Activated CD4-positive, alpha-beta T cell treated with anti-CD3 and anti-CD28 coated beads, Interleukin-2, amount 10 ng/mL, durations not matched to agents 24 days and 14 days (primary cell): Measurements from ENCODE around the gene PWWP2A. TPM values are rescaled to one million over a fixed set of nuclear protein-coding genes. Genes with fewer than 3 reads are reported as not detected.
"Not testable (repeated sequence)": the region's sequence is repeated elsewhere in the genome, so short reads cannot be mapped to it uniquely, and the experiment has no call there.

Source experiments
- DNase-seq: peaks from one replicate; pipeline ENCODE4 v3.0.0; 2022
- H3K27ac Mint-ChIP-seq: one replicate; pipeline ENCODE4 v1.8.0; 2022; ENCODE audit warnings: mild to moderate bottlenecking, mixed read lengths
- H3K27me3 Mint-ChIP-seq: one replicate; pipeline ENCODE4 v1.8.0; 2022; ENCODE audit warnings: mixed read lengths
- H3K36me3 Mint-ChIP-seq: one replicate; pipeline ENCODE4 v1.8.0; 2022; ENCODE audit warnings: low read depth, mild to moderate bottlenecking, mixed read lengths
- H3K4me1 Mint-ChIP-seq: one replicate; pipeline ENCODE4 v1.8.0; 2021; ENCODE audit warnings: mixed read lengths
- H3K4me3 Mint-ChIP-seq: one replicate; pipeline ENCODE4 v1.8.0; 2022; ENCODE audit warnings: mild to moderate bottlenecking, moderate library complexity, mixed read lengths
- H3K9me3 Mint-ChIP-seq: one replicate; pipeline ENCODE4 v1.8.0; 2021; ENCODE audit warnings: mixed read lengths
- intact Hi-C: fragments of 100-400 bp; cut with micrococcal nuclease; formaldehyde crosslinking; loops from one replicate; pipeline ENCODE4 v1.15.1; 2023
- total RNA-seq: library from RNA; stranded (reverse); gene quantifications from 2 replicates; pipeline ENCODE4 v1.2.3, GENCODE V29; 2022

Gene PWWP2A
- total RNA-seq, 1 donor from 2014 or later = 26.1 TPM

- H3K9me3 Mint-ChIP-seq = no peaks in the 10 kb centered on the region
- no peak overlapping the region for H3K4me3 Mint-ChIP-seq
- no peak for DNase-seq
- intact Hi-C loops = no loop called here
- H3K27ac Mint-ChIP-seq = no peak overlapping the region
- H3K4me1 Mint-ChIP-seq = no peaks in the 10 kb centered on the region
- H3K27me3 Mint-ChIP-seq = no peaks in the 10 kb centered on the region
- peaks cover 4% of the 10 kb centered on the region for H3K36me3 Mint-ChIP-seq
Observed at GRCh38 chr5:160076997-160077396, 42.3 kb downstream of the PWWP2A start.

DNA sequence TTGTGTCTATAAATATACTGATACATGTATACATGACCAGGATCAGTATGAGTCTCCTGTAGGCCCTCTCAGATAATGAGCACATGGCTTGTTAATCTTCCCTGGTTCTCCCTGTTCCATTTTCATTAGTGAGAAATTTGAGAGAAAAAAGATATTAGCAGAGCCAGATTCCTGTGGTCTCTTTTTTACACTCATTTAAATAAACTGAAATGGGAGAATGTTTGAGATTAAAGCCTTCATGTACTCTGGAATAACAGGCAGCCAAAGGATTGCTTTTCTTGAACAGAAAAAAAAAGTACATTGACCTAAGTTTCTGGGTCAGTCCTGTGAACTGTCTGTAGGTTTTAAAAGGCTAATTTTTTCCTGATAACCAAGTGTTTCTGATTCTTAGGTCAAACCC lies 44.2 kb downstream of the PWWP2A start:
- H3K27ac Mint-ChIP-seq = no peak overlapping the region
- H3K4me3 Mint-ChIP-seq = no peak overlapping the region
- intact Hi-C loops = no loop called here
- H3K36me3 Mint-ChIP-seq = peaks cover 4% of the 10 kb centered on the region
- H3K4me1 Mint-ChIP-seq = no peaks in the 10 kb centered on the region
- H3K9me3 Mint-ChIP-seq = no peaks in the 10 kb centered on the region
- H3K27me3 Mint-ChIP-seq = no peaks in the 10 kb centered on the region
- no peak for DNase-seq

DNA sequence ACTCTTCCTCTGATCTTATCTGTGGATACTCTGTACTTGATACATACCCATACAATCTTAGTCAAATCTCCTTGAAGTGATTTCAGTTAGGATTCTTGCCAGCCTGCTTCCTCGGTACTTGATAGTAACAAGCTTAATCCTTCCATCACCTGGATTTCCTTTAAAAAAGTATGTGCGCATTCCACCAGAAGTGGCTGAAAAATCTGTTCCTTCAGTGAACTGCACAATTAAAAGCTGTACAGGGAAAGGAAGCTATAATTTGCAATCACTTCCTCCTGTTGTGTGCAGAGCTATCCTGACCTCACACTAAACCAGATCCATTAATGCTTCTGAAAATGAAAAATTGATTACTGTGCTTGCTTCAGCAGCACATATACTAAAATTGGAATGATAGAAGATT lies 47.3 kb downstream of the PWWP2A start:
- Mint-ChIP-seq H3K27me3 (no peaks in the 10 kb centered on the region), H3K9me3 (no peaks in the 10 kb centered on the region), H3K4me3 (no peak overlapping the region), H3K27ac (no peak overlapping the region), H3K36me3 (no peaks in the 10 kb centered on the region), H3K4me1 (peaks cover 2% of the 10 kb centered on the region)
- no peak for DNase-seq
- intact Hi-C loops = no loop called here

GRCh38 chr5:160071516-160071915 lies 47.7 kb downstream of the PWWP2A start:
- no peak overlapping the region for H3K27ac Mint-ChIP-seq
- H3K36me3 Mint-ChIP-seq = no peaks in the 10 kb centered on the region
- DNase-seq = no peak
- H3K4me1 Mint-ChIP-seq = peaks cover 2% of the 10 kb centered on the region
- no peak overlapping the region for H3K4me3 Mint-ChIP-seq
- no peaks in the 10 kb centered on the region for H3K27me3 Mint-ChIP-seq
- intact Hi-C loops = no loop called here
- H3K9me3 Mint-ChIP-seq = no peaks in the 10 kb centered on the region

DNA sequence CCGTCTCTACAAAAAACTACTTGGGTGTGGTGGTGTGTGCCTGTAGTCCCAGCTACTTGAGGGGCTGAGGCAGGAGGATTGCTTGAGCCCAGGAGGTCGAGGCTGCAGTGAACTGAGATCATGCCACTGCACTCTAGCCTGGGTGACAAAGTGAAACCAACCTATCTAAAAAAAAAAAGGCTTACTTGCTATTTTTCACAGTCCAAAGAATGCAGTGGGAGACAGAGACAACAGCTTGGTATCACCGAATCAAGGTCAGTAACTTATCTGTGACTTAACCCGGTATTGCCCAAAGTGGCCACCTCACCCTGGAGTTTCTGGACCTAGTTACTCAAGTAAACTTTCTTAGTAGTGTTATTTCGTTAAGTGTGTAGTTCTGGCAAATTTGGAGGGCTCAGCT lies 50.1 kb downstream of the PWWP2A start:
- intact Hi-C loops, H3K4me1 Mint-ChIP-seq, H3K4me3 Mint-ChIP-seq, H3K27me3 Mint-ChIP-seq, H3K36me3 Mint-ChIP-seq, H3K27ac Mint-ChIP-seq, DNase-seq, H3K9me3 Mint-ChIP-seq: not testable (repeated sequence)

DNA sequence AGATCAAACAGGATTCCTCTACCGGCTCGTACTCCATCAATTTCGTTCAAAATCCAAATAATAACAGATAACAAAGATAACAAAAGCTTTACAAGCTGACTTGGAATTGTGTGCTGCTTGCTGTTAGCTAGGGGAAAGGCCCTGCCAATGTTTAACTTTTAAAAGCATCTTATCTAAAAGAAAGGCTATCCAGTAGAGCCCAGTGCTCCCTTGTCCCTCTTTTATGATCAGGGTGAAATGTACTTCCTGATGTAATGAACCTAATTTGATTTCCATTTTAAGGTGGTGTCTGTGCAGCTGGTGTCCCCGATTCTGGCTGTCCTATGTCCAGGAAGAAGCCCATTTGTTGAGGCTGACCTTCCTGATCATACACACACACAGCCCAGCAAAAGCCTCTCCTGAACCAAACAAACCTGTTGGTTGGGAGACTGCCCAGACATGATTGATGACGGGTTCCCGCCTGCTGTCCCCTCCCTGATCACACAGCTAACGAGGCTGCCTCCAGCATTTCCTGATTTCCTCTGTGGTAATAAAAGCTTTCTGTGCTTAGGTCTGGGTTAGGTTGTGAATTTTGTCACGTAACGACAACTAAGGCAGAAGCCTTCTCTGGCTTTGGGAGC lies 54.1 kb downstream of the PWWP2A start:
- intact Hi-C loops = no loop called here
- Mint-ChIP-seq H3K27me3 (no peaks in the 10 kb centered on the region), H3K4me3 (no peak overlapping the region), H3K36me3 (peaks cover 16% of the 10 kb centered on the region), H3K27ac (no peak overlapping the region), H3K4me1 (peaks cover 2% of the 10 kb centered on the region), H3K9me3 (no peaks in the 10 kb centered on the region)
- DNase-seq = no peak

- no peak for DNase-seq
- H3K36me3 Mint-ChIP-seq = peaks cover 18% of the 10 kb centered on the region
- H3K4me1 Mint-ChIP-seq = peaks cover 2% of the 10 kb centered on the region
- intact Hi-C loops = no loop called here
- H3K9me3 Mint-ChIP-seq = no peaks in the 10 kb centered on the region
- no peak overlapping the region for H3K27ac Mint-ChIP-seq
- H3K4me3 Mint-ChIP-seq = no peak overlapping the region
- no peaks in the 10 kb centered on the region for H3K27me3 Mint-ChIP-seq
Observed at GRCh38 chr5:160064417-160064810, 54.8 kb downstream of the PWWP2A start.

- Mint-ChIP-seq H3K9me3 (no peaks in the 10 kb centered on the region), H3K4me3 (no peak overlapping the region), H3K36me3 (peaks cover 28% of the 10 kb centered on the region), H3K27ac (no peak overlapping the region), H3K4me1 (no peaks in the 10 kb centered on the region), H3K27me3 (no peaks in the 10 kb centered on the region)
- intact Hi-C loops = no loop called here
- no peak for DNase-seq
Observed at GRCh38 chr5:160061770-160062169, 57.5 kb downstream of the PWWP2A start.

DNA sequence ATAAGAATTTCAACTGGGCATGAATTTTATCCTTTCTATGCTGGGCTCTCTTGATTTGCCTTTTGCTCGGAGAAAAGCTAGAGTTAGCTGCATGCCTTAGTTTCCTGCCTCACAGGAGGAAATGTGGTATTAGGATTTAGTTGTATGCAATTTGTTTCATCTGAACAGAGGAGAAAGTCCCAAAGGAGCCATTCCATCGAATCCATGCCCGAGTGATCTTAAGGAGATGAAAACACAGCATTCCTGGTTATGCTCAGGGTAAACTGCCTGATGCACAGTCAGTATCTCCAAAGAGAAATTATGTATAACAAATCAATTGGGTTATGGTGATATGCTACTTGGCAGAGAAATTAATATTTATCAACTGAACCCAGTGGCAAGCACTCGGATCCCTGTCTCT lies 59.2 kb downstream of the PWWP2A start:
- intact Hi-C loops = no loop called here
- Mint-ChIP-seq H3K9me3 (no peaks in the 10 kb centered on the region), H3K4me3 (no peak overlapping the region), H3K4me1 (no peaks in the 10 kb centered on the region), H3K27ac (no peak overlapping the region), H3K36me3 (peaks cover 38% of the 10 kb centered on the region), H3K27me3 (no peaks in the 10 kb centered on the region)
- DNase-seq = no peak

- Mint-ChIP-seq H3K9me3 (no peaks in the 10 kb centered on the region), H3K4me3 (no peak overlapping the region), H3K36me3 (peaks cover 51% of the 10 kb centered on the region), H3K4me1 (no peaks in the 10 kb centered on the region), H3K27me3 (no peaks in the 10 kb centered on the region), H3K27ac (no peak overlapping the region)
- no peak for DNase-seq
- intact Hi-C loops = no loop called here
Observed at GRCh38 chr5:160057256-160057655, 62.0 kb downstream of the PWWP2A start.

- no peaks in the 10 kb centered on the region for H3K27me3 Mint-ChIP-seq
- H3K4me3 Mint-ChIP-seq = no peak overlapping the region
- intact Hi-C loops = no loop called here
- H3K36me3 Mint-ChIP-seq = peaks cover 65% of the 10 kb centered on the region
- H3K9me3 Mint-ChIP-seq = no peaks in the 10 kb centered on the region
- no peaks in the 10 kb centered on the region for H3K4me1 Mint-ChIP-seq
- no peak for DNase-seq
- H3K27ac Mint-ChIP-seq = no peak overlapping the region
Observed at GRCh38 chr5:160054831-160055230, 64.4 kb downstream of the PWWP2A start.

- no peak for DNase-seq
- Mint-ChIP-seq H3K36me3 (peaks cover 69% of the 10 kb centered on the region), H3K4me1 (no peaks in the 10 kb centered on the region), H3K27ac (no peak overlapping the region), H3K4me3 (no peak overlapping the region), H3K27me3 (no peaks in the 10 kb centered on the region), H3K9me3 (no peaks in the 10 kb centered on the region)
- intact Hi-C loops = no loop called here
Observed at GRCh38 chr5:160054047-160054446, 65.2 kb downstream of the PWWP2A start.

DNA sequence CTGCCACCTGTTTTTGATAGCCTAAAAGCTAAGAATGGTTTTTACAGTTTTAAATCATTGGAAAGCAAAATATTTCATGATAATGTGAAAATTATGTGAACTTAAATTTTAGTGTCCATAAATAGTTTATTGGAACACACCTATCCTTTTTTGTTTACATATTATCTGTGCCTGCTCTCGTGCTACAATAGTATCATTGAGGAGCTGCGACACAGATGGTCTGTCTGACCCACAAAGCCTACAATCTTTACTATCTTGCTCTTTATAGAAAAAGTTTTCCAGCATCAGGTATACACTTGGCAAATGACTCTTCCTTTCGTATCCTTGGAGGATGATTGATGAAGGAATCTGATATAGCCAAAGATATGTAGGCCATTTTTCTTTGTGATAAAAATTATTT lies 70.2 kb downstream of the PWWP2A start:
- H3K27ac Mint-ChIP-seq = no peak overlapping the region
- no peak overlapping the region for H3K4me3 Mint-ChIP-seq
- no peak for DNase-seq
- peaks cover 64% of the 10 kb centered on the region for H3K36me3 Mint-ChIP-seq
- H3K9me3 Mint-ChIP-seq = no peaks in the 10 kb centered on the region
- no peaks in the 10 kb centered on the region for H3K27me3 Mint-ChIP-seq
- H3K4me1 Mint-ChIP-seq = peaks cover 2% of the 10 kb centered on the region
- intact Hi-C loops = no loop called here

DNA sequence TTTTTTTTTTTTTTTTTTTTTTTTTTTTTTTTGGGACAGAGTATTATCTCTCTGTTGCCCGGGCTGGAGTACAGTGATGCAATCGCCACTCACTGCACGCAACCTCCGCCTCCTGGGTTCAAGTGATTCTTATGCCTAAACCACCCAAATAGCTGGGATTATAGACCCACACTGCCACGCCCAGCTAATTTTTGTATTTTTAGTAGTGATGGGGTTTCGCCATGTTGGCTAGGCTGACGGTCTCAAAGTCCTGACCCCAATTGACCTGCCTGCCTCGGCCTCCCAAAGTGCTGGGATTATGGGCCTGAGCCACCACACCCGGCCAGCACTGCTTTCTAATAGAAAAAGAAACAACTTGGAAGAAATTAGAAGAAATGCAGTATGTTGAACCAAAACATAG lies 71.1 kb downstream of the PWWP2A start:
- DNase-seq = no peak
- Mint-ChIP-seq H3K4me1 (peaks cover 3% of the 10 kb centered on the region), H3K9me3 (no peaks in the 10 kb centered on the region), H3K4me3 (no peak overlapping the region), H3K27me3 (no peaks in the 10 kb centered on the region), H3K27ac (no peak overlapping the region), H3K36me3 (peaks cover 62% of the 10 kb centered on the region)
- intact Hi-C loops = no loop called here

DNA sequence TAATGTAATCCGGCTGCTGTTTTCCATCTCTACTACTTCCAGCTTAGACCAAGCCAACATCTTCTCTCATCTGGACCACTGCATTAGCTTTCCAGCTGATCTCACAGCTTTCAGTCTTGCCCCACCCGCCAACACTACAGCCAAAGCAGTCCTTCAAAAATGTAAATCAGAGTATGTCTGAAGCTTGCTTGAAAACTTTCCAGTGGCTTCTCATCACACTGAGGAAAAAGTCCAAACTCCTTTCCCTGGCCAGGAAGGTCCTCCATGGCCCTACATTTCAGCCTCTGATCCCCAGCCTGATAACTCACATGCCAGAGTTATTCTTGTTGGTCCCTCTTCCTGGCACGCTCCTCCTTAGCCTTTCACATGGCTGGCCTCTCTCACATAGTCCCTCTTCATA lies 71.8 kb downstream of the PWWP2A start:
- Mint-ChIP-seq H3K36me3 (peaks cover 58% of the 10 kb centered on the region), H3K4me1 (peaks cover 3% of the 10 kb centered on the region), H3K4me3 (no peak overlapping the region), H3K27me3 (no peaks in the 10 kb centered on the region), H3K9me3 (no peaks in the 10 kb centered on the region), H3K27ac (no peak overlapping the region)
- DNase-seq = no peak
- intact Hi-C loops = no loop called here
